GM06990 (cell line): Measurements from ENCODE around the gene ARHGAP23.

ENCODE experiments used
- DNase-seq: peaks from one replicate; pipeline ENCODE4 v3.0.0-alpha.2; 2011; ENCODE audit not compliant: insufficient read length; ENCODE audit errors: extremely low read depth
- H3K27me3 ChIP-seq: replicated peaks from 2 replicates; pipeline ENCODE4 v1.6.0; 2011; ENCODE audit warnings: low read length; ENCODE audit not compliant: control insufficient read depth, insufficient read depth
- H3K36me3 ChIP-seq: 2 replicates; pipeline ENCODE4 v1.5.1; 2011; ENCODE audit warnings: low read length; ENCODE audit not compliant: control insufficient read depth, insufficient read depth
- H3K4me3 ChIP-seq: replicated peaks from 2 replicates; pipeline ENCODE4 v1.5.1; 2011; ENCODE audit warnings: low read depth, mild to moderate bottlenecking, control low read depth, low read length
- TF ChIP-seq, protein P1 (sequence below): IDR thresholded peaks from 2 replicates; pipeline ENCODE4 v1.5.1; 2011; ENCODE audit warnings: low read length, control low read depth, mild to moderate bottlenecking, inconsistent platforms; ENCODE audit not compliant: insufficient read depth, poor library complexity, severe bottlenecking

ARHGAP23 gene

DNA sequence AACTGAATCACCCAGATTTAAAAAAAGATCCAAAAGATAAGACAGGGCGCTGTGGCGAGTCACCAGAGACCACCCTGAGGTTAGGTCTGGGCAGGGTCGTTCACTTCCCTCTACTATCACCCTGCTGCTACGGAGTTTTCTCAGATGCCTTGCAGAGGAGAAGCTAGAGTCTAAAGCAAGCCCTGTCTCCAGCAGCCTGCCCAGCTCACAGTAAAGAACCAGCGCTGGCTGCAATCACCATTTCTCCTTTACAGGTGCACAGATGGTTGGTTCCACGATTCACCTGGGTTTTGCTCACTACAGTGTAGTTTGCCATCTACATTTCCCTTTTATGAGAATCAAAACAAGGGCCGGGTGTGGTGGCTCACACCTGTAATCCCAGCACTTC lies 106.2 kb downstream of the ARHGAP23 start:
- Histone ChIP-seq H3K36me3 (no peaks in the 10 kb centered on the region), H3K27me3 (no peaks in the 10 kb centered on the region; the same call in none of the 2 replicates), H3K4me3 (no peak overlapping the region)
- no peak for DNase-seq
- TF ChIP-seq, protein P1, sequence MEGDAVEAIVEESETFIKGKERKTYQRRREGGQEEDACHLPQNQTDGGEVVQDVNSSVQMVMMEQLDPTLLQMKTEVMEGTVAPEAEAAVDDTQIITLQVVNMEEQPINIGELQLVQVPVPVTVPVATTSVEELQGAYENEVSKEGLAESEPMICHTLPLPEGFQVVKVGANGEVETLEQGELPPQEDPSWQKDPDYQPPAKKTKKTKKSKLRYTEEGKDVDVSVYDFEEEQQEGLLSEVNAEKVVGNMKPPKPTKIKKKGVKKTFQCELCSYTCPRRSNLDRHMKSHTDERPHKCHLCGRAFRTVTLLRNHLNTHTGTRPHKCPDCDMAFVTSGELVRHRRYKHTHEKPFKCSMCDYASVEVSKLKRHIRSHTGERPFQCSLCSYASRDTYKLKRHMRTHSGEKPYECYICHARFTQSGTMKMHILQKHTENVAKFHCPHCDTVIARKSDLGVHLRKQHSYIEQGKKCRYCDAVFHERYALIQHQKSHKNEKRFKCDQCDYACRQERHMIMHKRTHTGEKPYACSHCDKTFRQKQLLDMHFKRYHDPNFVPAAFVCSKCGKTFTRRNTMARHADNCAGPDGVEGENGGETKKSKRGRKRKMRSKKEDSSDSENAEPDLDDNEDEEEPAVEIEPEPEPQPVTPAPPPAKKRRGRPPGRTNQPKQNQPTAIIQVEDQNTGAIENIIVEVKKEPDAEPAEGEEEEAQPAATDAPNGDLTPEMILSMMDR: no peak

- TF ChIP-seq, protein P1: no peak
- no peak for DNase-seq
- no peaks in the 10 kb centered on the region for H3K36me3 ChIP-seq
- no peaks in the 10 kb centered on the region; the same call in 1 of the 2 replicates for H3K27me3 ChIP-seq
- H3K4me3 ChIP-seq: no peak overlapping the region
These were observed 107.6 kb downstream of the ARHGAP23 start for GRCh38 chr17:38535886-38536285.

DNA sequence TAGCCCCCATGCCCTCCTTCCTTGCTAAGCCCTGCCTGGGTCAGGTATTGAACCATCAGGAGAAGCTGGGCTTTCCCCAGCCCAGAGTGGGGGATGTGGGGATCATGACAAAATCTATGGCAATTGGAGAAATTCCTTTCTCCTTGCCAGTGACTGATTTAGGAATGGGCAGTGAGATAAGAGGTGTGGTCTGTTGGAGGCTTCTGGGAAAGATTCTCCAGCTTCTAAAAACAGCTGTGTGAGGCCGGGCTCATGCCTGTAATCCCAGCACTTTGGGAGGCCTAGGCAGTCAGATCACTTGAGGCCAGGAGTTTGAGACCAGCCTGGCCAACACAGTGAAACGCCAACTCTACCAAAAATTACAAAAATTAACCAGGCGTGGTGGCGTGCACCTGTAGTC lies 108.4 kb downstream of the ARHGAP23 start:
- no peak overlapping the region for H3K4me3 ChIP-seq
- no peaks in the 10 kb centered on the region; the same call in 1 of the 2 replicates for H3K27me3 ChIP-seq
- H3K36me3 ChIP-seq: no peaks in the 10 kb centered on the region
- no peak for DNase-seq
- TF ChIP-seq, protein P1: no peak

DNA sequence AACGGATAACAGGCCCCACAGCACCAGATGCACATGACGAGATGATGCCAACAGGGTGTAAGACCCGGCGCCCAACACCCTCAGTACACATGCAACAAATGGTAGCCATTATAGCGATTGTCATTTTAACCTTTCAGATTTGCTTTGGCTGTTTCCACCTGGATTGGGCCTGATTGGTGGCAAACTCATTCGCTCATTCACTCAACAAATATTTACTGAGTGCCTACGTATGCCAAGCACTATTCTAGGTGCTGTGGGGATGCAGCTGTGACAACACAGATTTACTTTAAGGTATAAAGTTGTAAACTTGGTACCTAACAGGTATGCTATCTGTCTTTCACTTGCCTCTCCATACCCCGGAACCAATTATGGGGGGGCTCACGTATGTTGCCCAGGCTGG lies 110.6 kb downstream of the ARHGAP23 start:
- TF ChIP-seq, protein P1: no peak

GRCh38 chr17:38539386-38539785 lies 111.1 kb downstream of the ARHGAP23 start:
- H3K27me3 ChIP-seq: no peaks in the 10 kb centered on the region
- TF ChIP-seq, protein P1: no peak

More for the DNA sequence above, 110.6 kb downstream of the ARHGAP23 start:
- Histone ChIP-seq H3K36me3 (no peaks in the 10 kb centered on the region), H3K4me3 (no peak overlapping the region), H3K27me3 (no peaks in the 10 kb centered on the region)
- no peak for DNase-seq

DNA sequence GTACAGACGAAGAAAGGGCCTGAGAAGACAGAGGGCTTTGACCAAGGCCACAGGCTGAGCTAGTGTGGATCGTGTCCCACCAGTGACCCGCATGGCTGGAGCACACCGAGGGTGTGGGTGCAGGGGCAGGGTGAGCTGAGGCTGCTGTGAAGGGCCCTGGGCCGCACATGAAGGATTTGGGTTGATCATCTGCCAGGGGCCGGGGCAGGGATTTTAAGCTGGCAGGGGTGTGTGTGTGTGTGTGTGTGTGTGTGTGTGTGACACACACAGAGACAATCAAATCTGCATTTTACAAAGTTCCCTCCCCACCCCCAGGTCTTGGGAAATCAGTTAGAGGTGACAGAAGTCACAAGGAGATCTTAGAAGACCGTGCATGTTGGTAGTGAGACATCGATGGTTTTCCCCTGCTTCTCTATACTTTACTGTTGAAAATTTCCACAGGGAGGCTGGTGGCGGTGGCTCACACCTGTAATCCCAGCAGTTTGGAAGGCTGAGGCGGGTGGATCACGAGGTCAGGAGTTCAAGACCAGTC lies 112.3 kb downstream of the ARHGAP23 start:
- TF ChIP-seq, protein P1: no peak
- Histone ChIP-seq H3K27me3 (no peaks in the 10 kb centered on the region), H3K36me3 (no peaks in the 10 kb centered on the region), H3K4me3 (no peak overlapping the region)
- DNase-seq: no peak

More at GRCh38 chr17:38539386-38539785, 111.1 kb downstream of the ARHGAP23 start:
- Histone ChIP-seq H3K4me3 (no peak overlapping the region), H3K36me3 (no peaks in the 10 kb centered on the region)
- DNase-seq: no peak
